Measurements from ENCODE around the gene SMG1.
"Not testable (repeated sequence)": the region's sequence is repeated elsewhere in the genome, so short reads cannot be mapped to it uniquely, and the experiment has no call there.

Gene SMG1

GRCh38 chr16:18932243-18932987, 6.2 kb upstream of the SMG1 start:
- no peak for DNase-seq

- DNase-seq: no peak
Measured at GRCh38 chr16:18931756-18932155, 5.5 kb upstream of the SMG1 start.

- DNase-seq: not testable (repeated sequence)
Measured at GRCh38 chr16:18930095-18930494, 3.9 kb upstream of the SMG1 start.

- DNase-seq: not testable (repeated sequence)
Measured at GRCh38 chr16:18928073-18928472, 1.9 kb upstream of the SMG1 start.

GRCh38 chr16:18925215-18925985, 808 bp downstream of the SMG1 start:
- DNase-seq: not testable (repeated sequence)

- DNase-seq: not testable (repeated sequence)
Measured at GRCh38 chr16:18923935-18924334, 2.3 kb downstream of the SMG1 start.

GRCh38 chr16:18923124-18923523, 3.1 kb downstream of the SMG1 start:
- DNase-seq: not testable (repeated sequence)

GRCh38 chr16:18909585-18909984, 16.6 kb downstream of the SMG1 start:
- DNase-seq: not testable (repeated sequence)

GRCh38 chr16:18908716-18909115, 17.5 kb downstream of the SMG1 start:
- DNase-seq: not testable (repeated sequence)

GRCh38 chr16:18902778-18903177, 23.4 kb downstream of the SMG1 start:
- DNase-seq: not testable (repeated sequence)

- not testable (repeated sequence) for DNase-seq
Measured at GRCh38 chr16:18902044-18902443, 24.2 kb downstream of the SMG1 start.

- not testable (repeated sequence) for DNase-seq
Measured at GRCh38 chr16:18901194-18901593, 25.0 kb downstream of the SMG1 start.

- not testable (repeated sequence) for DNase-seq
Measured at GRCh38 chr16:18884456-18884855, 41.8 kb downstream of the SMG1 start.

- not testable (repeated sequence) for DNase-seq
Measured at GRCh38 chr16:18877734-18878133, 48.5 kb downstream of the SMG1 start.

GRCh38 chr16:18877259-18877658, 48.9 kb downstream of the SMG1 start:
- DNase-seq: not testable (repeated sequence)

- not testable (repeated sequence) for DNase-seq
Measured at GRCh38 chr16:18876301-18876700, 49.9 kb downstream of the SMG1 start.

GRCh38 chr16:18869043-18869771, 57.0 kb downstream of the SMG1 start:
- DNase-seq: not testable (repeated sequence)

- DNase-seq: not testable (repeated sequence)
Measured at GRCh38 chr16:18866277-18866823, 59.9 kb downstream of the SMG1 start.

- not testable (repeated sequence) for DNase-seq
Measured at GRCh38 chr16:18862891-18863290, 63.3 kb downstream of the SMG1 start.

GRCh38 chr16:18855196-18855595, 71.0 kb downstream of the SMG1 start:
- DNase-seq: no peak

- DNase-seq: no peak
Measured at GRCh38 chr16:18853694-18854093, 72.5 kb downstream of the SMG1 start.

GRCh38 chr16:18852647-18853046, 73.6 kb downstream of the SMG1 start:
- DNase-seq: no peak

- DNase-seq: no peak
Measured at GRCh38 chr16:18846416-18846815, 79.8 kb downstream of the SMG1 start.
